GM18511 (cell line): Measurements from ENCODE around the gene TMEM234.

Source experiments
- ATAC-seq: cut with Tn5 transposase; IDR thresholded peaks from one replicate; pipeline ENCODE4 v1.9.1; 2021; ENCODE audit warnings: mild to moderate bottlenecking, moderate library complexity; ENCODE audit not compliant: unreplicated experiment

Gene TMEM234

DNA sequence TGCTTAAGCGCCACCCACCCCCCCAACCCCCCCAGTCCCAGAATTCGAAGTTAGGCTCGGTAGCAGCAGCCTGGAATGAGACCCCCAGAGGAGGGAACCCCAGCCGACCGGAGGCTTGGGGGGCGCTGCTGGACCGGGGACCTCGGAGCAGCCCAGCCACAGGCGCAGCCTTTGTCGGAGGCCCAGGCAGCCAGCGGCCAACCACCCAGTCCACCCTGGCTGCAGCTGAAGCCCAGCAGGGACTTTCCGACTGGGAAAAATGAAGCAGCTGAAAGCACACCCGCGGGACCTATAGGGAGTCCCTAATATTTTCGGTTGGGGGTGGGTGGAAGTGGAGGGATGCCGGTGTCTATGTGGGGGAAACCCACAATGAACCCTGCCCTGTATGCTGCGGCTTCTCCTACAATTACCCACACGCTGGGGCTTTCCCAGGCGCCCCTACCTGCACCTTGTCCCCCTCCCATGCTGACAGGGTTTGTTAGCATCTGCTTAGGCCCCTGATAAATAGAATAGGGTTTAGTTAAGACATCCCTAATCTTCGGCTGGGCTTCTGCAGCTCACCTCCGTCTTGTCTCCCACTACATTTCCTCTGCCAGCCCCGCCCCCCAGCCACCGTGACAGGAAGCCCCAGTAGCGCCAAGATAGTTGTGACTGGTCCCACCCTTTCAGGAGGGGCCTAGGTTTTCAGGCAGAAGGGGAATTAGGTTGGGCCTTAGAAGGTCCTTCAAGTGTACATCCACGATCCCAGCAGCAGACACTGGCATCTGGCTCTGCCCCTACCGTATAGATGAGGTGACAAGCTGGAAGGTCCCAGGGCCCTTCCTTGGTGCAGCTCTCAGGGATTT, 20.9 kb downstream of the TMEM234 start:
- ATAC-seq: peak; percentile 48

DNA sequence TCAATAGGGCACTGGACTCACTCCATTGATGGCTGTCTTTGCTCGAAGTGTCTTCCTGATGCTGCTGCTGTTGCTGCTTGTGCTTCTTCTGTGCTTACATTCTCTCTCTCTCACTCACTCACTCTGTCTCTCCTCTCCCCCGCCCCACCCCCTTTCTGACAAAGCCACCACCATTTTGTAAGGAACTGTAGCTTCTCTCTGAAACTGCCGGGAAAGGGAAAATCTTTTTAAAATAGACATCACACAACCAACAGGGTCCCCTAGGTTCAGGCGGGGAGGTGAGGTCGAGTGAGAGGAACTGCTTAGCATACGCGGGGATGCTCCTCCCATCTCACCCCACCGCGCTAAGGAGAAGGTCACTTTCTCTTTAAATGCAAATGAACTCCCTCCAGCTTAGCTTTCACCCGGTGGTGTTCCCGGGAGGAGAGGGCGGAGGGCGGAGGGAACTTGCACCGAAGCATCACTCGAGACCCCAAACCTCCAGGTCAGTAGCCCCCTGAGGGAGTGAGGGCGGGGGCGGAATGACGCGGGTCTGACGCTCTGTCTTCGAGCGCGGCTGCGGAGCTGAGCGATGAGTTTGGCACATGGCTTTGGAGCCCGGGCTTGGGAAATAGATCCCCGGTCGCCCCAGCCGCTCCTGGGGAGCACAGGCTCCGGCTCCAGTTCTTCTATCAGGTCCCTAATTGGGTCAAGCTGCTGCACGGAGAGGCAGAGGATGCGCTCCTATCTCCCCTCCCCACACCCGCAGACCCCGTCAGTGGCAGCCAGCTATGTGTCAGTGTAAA, 21.7 kb downstream of the TMEM234 start, which contains the start of gene CCDC28B:
CCDC28B (plus strand) TSS at position 370 of the 785 bp plus-strand sequence. CDS start 1,341 bp downstream, outside the sequence.
- peak; percentile 29 for ATAC-seq

DNA sequence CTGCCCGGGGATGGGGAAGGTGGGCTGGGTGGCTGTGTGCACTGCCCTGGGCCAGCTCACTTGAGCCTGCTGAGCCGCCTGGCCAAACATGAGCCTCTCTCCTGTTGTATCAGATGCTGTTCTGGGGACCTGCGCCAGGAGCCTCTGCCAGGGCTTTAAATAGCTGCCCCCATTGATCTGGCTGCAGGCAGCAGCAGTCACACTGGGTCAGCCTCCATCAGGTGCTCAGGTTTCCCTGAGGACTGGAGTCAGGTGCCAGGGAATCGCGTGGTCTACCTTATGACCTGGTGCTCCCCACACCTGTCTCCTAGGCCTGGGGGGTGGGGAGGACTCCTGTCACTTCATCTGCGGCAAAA, 22.5 kb downstream of the TMEM234 start:
- no peak for ATAC-seq

DNA sequence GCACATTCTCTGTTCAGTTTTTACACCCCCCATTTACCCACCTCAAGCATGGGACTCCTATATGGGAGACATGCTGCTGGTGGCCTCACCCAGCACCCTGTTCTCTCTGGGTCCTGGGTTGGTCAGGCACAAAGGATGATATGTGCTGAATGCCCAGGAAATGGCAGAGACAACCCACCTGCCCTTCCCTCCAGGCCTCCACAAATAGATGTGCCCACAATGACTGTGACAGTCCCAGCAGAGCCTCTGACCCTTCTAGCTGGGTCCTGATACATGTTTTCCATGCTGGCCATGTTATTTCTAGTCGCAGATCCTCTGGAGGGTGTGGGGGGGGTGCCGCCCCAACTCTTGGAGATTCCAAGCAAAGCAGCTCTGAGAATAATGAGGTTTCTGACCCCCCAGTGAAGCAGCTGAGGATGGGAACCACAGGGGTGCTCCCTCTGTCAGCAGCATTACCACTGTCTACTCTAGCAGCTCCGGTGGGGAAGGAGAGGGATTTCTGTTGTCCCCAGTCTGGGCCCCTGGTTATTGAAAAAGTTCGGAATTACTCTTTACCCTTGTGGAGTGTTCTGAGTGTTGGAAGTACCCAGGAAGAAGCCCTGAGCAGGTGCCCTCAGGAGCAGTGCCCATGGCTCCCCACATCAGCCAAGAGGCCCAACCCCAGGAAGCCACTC, 23.0 kb downstream of the TMEM234 start:
- no peak for ATAC-seq

DNA sequence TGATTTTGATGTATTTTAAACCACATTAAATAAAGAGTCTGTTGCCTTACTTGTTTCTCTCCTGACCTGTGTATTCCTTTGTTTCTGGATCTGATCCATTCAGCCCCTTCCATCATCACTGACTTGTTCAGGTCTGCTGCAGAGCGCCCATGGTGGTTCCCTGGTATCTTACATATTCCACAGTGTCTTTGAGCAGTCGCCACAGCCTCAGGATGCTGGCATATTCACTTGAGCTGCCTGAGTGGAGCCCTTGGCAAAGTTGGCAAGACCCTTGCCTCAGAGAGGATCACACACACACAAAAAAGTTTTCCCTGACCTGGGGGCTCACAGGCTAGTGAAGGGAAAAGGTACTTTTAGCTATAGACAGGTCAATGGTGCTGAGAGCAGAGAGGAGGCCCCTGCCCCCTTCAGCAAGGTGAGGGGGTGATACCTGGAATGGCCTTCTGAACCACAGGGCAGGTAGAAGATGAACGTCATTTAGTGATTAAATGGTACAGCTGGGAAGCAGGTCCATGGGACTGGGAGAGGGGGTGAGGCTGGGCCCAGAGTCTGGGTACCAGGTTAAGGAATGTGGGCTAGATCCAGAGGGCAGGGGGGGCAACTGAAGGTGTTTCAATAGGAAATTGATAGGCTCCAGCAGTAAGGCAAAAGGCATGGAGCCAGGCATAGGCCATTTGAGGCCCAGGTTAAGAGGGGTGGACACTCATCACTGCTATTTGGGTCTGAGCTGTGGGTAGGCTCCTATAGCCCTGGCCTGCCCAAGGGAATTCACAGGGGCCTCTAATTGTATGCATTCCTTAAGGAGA, 23.7 kb downstream of the TMEM234 start:
- ATAC-seq: no peak

DNA sequence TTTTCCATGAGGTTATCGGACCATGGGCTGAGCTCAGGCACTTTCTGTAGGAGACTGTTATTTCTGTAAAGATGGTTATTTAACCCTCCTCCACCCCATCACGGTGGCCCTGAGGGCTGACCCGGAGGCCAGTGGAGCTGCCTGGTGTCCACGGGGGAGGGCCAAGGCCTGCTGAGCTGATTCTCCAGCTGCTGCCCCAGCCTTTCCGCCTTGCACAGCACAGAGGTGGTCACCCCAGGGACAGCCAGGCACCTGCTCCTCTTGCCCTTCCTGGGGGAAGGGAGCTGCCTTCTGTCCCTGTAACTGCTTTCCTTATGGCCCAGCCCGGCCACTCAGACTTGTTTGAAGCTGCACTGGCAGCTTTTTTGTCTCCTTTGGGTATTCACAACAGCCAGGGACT, 24.3 kb downstream of the TMEM234 start:
- ATAC-seq: no peak

DNA sequence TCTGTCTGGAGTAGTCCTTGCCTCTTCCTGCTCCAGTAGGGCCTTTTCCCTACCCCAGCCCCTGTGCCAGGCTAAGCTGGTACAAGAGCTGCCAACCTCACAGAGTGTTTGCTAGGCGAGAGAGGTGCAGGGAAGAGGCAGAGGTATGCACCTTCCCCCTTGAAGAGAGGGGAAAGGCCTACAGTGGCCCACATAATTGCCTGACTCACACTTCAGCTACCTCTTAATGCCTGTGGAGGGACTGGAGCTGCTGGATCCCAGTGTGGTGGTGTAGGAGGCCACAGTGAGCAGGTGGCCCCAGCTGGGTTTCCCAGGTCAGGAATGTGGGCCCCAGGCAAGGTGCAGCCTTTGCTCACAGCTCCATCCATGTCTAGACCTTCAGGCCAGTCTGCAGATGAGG, 25.1 kb downstream of the TMEM234 start:
- ATAC-seq: no peak

DNA sequence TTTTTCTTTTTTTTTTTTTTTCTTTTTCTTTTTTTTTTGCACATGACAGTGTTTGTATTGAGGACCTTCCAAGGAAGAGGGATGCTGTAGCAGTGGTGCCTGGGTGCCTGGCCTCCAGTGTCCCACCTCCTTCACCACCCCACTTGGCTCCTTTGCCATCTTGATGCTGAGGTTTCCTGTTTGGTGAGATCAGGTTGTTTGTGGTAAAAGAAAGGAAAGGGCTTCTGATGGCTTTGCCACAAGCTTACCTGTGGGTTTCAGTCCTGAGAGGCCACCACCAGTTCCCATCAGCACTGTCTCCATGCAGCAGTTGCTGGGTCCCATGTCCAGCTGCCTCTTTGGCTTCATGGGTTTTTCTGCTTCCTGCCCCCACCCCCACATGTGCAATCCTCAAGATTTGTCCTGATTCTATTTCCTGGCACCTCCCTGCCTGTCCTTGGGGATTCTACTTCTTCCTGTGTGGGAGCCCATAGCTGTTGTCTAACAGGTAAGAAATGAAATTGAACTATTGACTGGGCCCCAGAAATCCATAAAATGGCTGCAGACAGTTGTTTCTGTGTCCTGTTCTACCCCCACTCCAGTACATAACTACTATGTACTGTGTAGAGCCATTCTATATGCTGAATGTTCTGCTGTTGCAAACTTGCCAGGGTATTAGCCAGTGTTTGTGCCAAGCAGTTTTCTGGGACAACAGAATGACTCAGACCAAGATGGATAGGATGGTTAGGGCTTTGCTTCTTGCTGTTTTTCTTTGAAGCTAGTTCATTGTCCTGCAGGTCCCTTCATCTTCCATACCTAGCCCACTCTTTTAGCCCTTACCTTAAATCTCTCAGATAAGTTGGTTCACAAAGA, 26.0 kb downstream of the TMEM234 start:
- ATAC-seq: no peak

DNA sequence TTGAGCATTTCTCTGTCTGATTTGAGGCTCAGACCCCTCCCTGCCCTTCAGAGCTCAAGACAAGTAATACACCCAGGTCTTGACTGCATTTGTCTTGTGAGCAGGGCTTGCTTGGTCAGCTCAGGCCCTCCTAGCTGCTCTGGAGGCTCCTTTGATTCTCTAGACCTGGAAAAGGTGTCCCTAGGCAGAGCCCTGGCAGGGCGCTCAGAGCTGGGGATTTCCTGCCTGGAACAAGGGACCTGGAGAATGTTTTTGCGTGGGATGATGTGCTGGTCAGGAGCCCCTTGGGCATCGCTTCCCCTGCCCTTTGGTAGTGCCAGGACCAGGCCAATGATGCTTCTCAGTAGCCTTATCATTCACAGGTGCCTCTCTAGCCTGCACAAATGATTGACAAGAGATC, 26.6 kb downstream of the TMEM234 start:
- ATAC-seq: no peak

DNA sequence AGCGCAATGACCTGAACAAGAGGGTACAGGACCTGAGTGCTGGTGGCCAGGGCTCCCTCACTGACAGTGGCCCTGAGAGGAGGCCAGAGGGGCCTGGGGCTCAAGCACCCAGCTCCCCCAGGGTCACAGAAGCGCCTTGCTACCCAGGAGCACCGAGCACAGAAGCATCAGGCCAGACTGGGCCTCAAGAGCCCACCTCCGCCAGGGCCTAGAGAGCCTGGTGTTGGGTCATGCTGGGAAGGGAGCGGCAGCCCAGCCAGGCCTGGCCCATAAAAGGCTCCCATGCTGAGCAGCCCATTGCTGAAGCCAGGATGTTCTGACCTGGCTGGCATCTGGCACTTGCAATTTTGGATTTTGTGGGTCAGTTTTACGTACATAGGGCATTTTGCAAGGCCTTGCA, 27.2 kb downstream of the TMEM234 start:
- no peak for ATAC-seq

DNA sequence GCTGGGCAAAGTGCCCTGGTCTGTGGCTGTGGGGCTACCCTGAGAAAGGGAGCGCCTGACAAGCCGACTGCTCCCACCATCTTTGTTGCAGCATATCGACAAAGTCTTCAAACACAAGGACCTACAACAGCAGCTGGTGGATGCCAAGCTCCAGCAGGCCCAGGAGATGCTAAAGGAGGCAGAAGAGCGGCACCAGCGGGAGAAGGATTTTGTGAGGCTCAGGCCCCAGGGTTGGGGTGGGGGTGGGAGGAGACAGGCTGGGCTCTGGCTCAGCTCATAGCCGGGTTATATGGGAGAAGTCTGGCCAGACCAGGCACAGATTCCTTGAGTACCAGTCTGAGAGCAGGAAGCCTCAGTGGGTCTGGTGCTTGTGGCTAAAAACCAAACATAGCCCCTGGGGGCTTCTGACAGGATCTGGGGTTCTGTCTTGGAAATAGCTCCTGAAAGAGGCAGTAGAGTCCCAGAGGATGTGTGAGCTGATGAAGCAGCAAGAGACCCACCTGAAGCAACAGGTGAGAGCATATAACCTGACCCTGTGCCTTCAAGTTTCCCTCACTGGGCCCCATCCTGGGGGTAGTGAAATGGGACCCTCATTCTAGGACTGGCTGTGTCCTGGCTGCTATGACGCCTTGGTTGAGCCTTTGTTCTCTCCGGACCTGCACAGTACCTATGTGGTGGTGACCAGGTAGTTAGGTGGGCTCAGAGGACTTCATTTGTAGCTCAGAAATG, 29.8 kb downstream of the TMEM234 start:
- no peak for ATAC-seq

DNA sequence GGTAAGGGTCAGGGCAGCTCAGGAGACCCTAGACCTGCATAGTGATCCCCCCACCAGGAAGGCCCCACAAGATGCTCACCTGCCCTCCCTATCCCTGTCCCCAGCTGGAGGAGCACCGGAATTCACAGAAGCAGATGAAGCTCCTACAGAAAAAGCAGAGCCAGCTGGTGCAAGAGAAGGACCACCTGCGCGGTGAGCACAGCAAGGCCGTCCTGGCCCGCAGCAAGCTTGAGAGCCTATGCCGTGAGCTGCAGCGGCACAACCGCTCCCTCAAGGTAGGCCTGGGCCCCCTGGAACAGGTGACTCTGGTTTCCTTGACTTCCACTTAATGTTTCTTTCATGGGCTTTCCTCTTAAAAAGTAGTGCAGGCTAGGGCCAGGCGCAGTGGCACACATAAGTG, 34.3 kb downstream of the TMEM234 start:
- ATAC-seq: no peak

DNA sequence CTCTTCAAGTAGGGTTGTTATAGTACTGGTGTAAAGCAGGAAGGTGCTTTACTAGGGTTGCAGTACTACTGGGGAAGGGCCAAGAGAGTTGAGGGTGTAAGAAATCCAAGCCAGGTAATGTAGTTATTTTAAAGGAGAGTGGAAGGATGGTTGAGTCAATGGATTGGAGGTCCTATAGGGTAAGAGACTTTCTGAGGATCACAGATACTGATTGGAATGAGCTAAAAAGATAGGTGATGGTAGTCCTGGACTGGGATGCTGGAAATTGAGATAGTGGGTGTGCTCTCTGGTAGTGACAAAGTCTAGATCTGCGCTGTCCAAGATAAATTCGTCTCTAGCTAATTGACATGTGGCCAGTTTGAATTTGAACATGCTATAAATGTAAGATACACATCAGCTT, 35.7 kb downstream of the TMEM234 start:
- no peak for ATAC-seq

DNA sequence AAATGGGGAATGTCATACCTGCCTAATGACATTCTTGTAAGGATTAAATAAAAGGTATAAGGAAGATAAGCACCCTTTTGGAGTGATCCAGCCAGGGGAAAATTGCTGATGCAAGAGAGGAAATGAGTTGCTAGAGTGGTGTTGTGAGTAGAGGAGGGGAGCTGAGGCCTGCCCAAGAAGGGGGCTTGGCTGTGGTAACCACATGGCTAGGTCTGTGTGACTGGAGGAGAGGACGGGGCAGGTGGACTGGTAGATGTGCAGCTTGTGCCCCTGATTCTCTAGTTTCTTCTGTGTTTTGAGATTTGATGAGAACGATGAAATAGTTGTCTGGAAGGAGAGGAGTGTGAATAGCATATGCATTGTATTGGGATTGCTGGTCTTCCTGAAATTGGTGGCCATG, 36.1 kb downstream of the TMEM234 start:
- ATAC-seq: no peak

DNA sequence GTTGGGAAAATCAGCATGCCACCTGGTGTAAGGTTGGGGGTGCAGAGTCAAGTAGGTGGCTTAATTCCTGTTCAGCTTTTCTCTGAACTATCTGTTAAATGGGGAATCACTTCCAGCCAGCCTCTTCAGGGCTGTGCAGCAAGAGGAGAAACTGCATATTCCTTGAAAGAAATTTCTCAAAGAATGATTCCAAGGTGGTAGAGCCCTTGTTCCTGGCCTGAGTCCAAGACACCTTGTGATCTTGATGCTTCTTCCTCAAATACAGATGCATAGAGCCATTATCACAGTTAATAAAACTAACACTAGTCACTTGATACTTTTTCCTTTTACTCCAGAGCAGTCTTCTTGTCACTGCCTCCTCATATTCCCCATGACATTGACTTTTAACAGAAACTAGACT, 37.5 kb downstream of the TMEM234 start:
- ATAC-seq: no peak

DNA sequence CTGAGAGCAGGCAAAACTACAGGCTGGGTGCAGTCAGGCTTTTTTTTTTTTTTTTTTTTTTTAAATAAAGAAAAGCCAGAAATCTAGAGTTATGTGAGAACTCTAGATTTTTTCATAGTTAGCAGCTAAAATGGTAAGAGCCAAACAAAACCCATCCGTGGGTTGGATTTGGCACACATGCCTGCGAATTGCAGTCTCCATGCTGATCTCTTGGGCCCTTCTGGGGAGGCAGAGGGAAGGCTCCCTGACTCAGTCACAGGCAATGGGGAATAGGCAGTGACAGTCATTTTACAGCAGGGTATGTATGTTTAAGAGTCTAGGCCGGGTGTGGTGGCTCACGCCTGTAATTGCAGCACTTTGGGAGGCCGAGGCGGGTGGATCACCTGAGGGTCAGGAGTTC, 40.1 kb downstream of the TMEM234 start:
- no peak for ATAC-seq

DNA sequence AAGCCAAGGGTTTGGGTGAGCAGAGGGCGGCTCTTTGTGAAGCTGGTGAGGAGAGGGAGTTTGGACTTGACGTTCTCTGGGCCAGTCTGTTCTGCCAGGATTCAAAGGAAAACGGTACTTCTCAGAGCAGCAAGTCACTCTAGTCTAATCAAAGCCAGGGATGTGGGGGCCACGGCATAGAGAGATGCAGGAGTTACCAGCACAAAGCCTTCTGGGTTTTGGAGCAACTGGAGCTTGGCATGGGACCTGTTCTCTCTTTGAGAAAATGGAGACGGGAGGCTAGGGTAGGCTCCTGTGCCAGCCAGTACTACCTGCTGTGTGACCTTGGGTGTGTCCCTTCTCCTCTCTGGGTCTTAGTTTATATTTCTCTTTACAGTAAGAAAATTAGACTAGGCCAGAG, 40.6 kb downstream of the TMEM234 start:
- no peak for ATAC-seq

DNA sequence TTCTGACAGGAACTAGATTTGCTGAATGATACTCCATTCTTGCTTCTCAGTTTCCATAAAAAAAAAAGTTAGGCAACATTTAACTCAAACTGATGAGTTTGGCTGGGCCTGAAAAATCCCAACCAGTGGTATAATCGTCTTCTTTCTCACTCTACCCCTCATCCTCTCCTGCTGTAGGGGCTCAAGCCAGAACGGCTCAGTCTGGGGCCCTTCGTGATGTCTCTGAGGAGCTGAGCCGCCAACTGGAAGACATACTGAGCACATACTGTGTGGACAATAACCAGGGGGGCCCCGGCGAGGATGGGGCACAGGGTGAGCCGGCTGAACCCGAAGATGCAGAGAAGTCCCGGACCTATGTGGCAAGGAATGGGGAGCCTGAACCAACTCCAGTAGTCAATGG, 41.1 kb downstream of the TMEM234 start:
- ATAC-seq: no peak
